ENCODE data around the gene COX4I1.
A peak's percentile ranks its signal among the peaks of the same experiment; 100 is the strongest.

The COX4I1 gene

GRCh38 chr16:85819245-85819644, 19.8 kb downstream of the COX4I1 start:
- WGBS (ENCODE audit: extremely low coverage, insufficient coverage, insufficient read length), result no CpG with 5 or more reads among the region's 10 CpGs
- Histone ChIP-seq H3K9me3 (ENCODE audit: insufficient read depth, low read depth, low read length) (peaks cover 1% of the 10 kb centered on the region), H3K9ac (ENCODE audit: low read length) (no peak overlapping the region)

DNA sequence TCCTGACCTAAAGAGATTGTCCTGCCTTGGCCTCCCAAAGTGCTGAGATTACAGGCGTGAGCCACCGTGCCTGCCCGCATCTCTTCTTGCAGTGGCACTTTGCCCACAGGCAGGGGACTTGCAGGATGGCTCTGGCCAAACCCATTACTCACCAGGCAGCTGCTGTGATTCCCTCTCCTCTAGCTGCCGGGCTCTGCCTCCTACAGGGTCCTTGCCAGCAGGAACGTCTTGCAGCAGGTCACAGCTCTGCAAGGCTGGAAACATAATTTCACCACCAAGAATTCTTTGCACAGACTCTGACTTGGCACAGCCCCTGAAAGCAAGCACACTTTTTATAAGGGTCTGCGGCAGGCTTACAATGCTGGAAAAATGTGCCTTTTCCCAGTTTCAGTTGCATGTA, 20.3 kb downstream of the COX4I1 start:
- H3K4ac ChIP-seq (ENCODE audit: low read depth, low read length), result no peak overlapping the region
- H2BK12ac ChIP-seq (ENCODE audit: low read length), result no peak overlapping the region
- H3K4me3 ChIP-seq (ENCODE audit: low read depth, low read length), result no peak overlapping the region
- H4K8ac ChIP-seq (ENCODE audit: low read depth, low read length), result no peak overlapping the region
- H3K79me2 ChIP-seq (ENCODE audit: control insufficient read depth, insufficient read depth, low read length, poor library complexity), result no peaks in the 10 kb centered on the region
- no peak overlapping the region for H4K91ac ChIP-seq (ENCODE audit: low read depth, low read length)
- H3K14ac ChIP-seq (ENCODE audit: low read length), result no peak overlapping the region
- DNase-seq, result peak; percentile 66 to 77
- H2AFZ ChIP-seq (ENCODE audit: insufficient read depth, low read length, poor library complexity), result no peak overlapping the region
- H3K23ac ChIP-seq (ENCODE audit: low read length), result no peak overlapping the region
- WGBS (ENCODE audit: extremely low coverage, insufficient coverage, insufficient read length), result no CpG with 5 or more reads among the region's 6 CpGs
- H3K9me3 ChIP-seq (ENCODE audit: insufficient read depth, low read depth, low read length), result peaks cover 1% of the 10 kb centered on the region
- no peak overlapping the region for H4K12ac ChIP-seq (ENCODE audit: low read depth, low read length)
- no peak overlapping the region for H3K9ac ChIP-seq (ENCODE audit: low read length)
- no peak overlapping the region for H3K27ac ChIP-seq (ENCODE audit: low read depth, low read length)
- no peaks in the 10 kb centered on the region for H3K36me3 ChIP-seq (ENCODE audit: control insufficient read depth in 1 of 2, insufficient read depth in 2 of 2, low read length in 2 of 2)
- H2AK5ac ChIP-seq (ENCODE audit: low read length), result no peak overlapping the region
- H3K4me2 ChIP-seq (ENCODE audit: low read length), result no peak overlapping the region
- no peak overlapping the region for H2BK120ac ChIP-seq (ENCODE audit: insufficient read depth, low read length, poor library complexity)
- no peaks in the 10 kb centered on the region for H3K79me1 ChIP-seq (ENCODE audit: low read length)
- no peak overlapping the region for H2BK5ac ChIP-seq (ENCODE audit: low read depth, low read length, poor library complexity)
- no peak overlapping the region for H3K18ac ChIP-seq (ENCODE audit: low read length)
- no peaks in the 10 kb centered on the region for H3K27me3 ChIP-seq (ENCODE audit: insufficient read depth, low read length)
- no peaks in the 10 kb centered on the region for H3K4me1 ChIP-seq (ENCODE audit: control insufficient read depth in 1 of 2, insufficient read depth in 2 of 2, low read length in 2 of 2)

More at GRCh38 chr16:85819245-85819644, 19.8 kb downstream of the COX4I1 start:
- H3K79me2 ChIP-seq (ENCODE audit: control insufficient read depth, insufficient read depth, low read length, poor library complexity), result no peaks in the 10 kb centered on the region
- no peak overlapping the region for H3K14ac ChIP-seq (ENCODE audit: low read length)
- H3K36me3 ChIP-seq (ENCODE audit: control insufficient read depth in 1 of 2, insufficient read depth in 2 of 2, low read length in 2 of 2), result no peaks in the 10 kb centered on the region
- H3K79me1 ChIP-seq (ENCODE audit: low read length), result no peaks in the 10 kb centered on the region
- H3K4me1 ChIP-seq (ENCODE audit: control insufficient read depth in 1 of 2, insufficient read depth in 2 of 2, low read length in 2 of 2), result no peaks in the 10 kb centered on the region
- no peak overlapping the region for H4K12ac ChIP-seq (ENCODE audit: low read depth, low read length)
- no peak overlapping the region for H2AFZ ChIP-seq (ENCODE audit: insufficient read depth, low read length, poor library complexity)
- H3K4me2 ChIP-seq (ENCODE audit: low read length), result no peak overlapping the region
- no peak overlapping the region for H2AK5ac ChIP-seq (ENCODE audit: low read length)
- no peak overlapping the region for H3K4me3 ChIP-seq (ENCODE audit: low read depth, low read length)
- no peak overlapping the region for H3K4ac ChIP-seq (ENCODE audit: low read depth, low read length)
- no peak overlapping the region for H2BK5ac ChIP-seq (ENCODE audit: low read depth, low read length, poor library complexity)
- no peak overlapping the region for H4K91ac ChIP-seq (ENCODE audit: low read depth, low read length)
- DNase-seq, result peak; percentile 91 to 98
- H3K18ac ChIP-seq (ENCODE audit: low read length), result no peak overlapping the region
- H2BK12ac ChIP-seq (ENCODE audit: low read length), result no peak overlapping the region
- H3K27ac ChIP-seq (ENCODE audit: low read depth, low read length), result no peak overlapping the region
- no peak overlapping the region for H2BK120ac ChIP-seq (ENCODE audit: insufficient read depth, low read length, poor library complexity)
- no peaks in the 10 kb centered on the region for H3K27me3 ChIP-seq (ENCODE audit: insufficient read depth, low read length)
- H3K23ac ChIP-seq (ENCODE audit: low read length), result no peak overlapping the region
- H4K8ac ChIP-seq (ENCODE audit: low read depth, low read length), result no peak overlapping the region

DNA sequence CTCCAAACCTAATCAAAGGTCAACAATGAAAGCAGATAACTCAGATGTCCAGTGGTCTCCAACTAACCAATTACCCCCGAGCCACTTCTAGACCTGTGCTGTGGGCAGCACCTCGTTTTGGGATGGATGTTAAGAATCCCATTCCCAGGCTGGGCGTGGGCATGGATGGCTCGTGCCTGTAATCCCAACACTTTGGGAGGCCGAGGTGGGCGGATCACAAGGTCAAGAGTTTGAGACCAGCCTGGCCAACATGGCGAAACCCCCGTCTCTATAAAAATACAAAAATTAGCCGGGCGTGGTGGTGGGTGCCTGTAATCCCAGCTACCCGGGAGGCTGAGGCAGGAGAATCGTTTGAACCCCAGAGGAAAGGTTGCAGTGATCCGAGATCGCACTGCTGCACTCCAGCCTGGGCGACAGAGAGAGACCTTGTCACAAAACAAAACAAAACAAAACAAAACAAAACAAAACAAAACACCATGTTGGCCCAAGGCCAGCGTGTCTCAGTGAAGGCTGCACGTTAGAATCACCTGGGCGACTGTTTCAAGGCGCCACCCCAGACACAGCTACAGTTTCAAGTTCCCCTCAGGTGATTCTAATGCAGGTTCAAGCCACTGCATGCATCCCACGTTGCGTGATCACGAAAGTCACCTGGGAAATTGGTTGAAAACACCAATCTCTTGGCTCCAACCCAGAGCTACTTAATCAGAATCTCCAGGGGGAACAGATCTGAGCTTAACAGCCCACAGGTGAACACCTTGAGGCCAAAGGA, 21.3 kb downstream of the COX4I1 start:
- no peak overlapping the region for H3K4me2 ChIP-seq (ENCODE audit: low read length)
- no peak overlapping the region for H3K14ac ChIP-seq (ENCODE audit: low read length)
- H3K9ac ChIP-seq (ENCODE audit: low read length), result no peak overlapping the region
- peak in 1 of 2 donors; percentile 49 for DNase-seq
- H4K12ac ChIP-seq (ENCODE audit: low read depth, low read length), result no peak overlapping the region
- no peak overlapping the region for H2AK5ac ChIP-seq (ENCODE audit: low read length)
- H3K23ac ChIP-seq (ENCODE audit: low read length), result no peak overlapping the region
- H3K4ac ChIP-seq (ENCODE audit: low read depth, low read length), result no peak overlapping the region
- H3K4me1 ChIP-seq (ENCODE audit: control insufficient read depth in 1 of 2, insufficient read depth in 2 of 2, low read length in 2 of 2), result no peaks in the 10 kb centered on the region
- H3K27me3 ChIP-seq (ENCODE audit: insufficient read depth, low read length), result no peaks in the 10 kb centered on the region
- peaks cover 1% of the 10 kb centered on the region for H3K9me3 ChIP-seq (ENCODE audit: insufficient read depth, low read depth, low read length)
- no peaks in the 10 kb centered on the region for H3K36me3 ChIP-seq (ENCODE audit: control insufficient read depth in 1 of 2, insufficient read depth in 2 of 2, low read length in 2 of 2)
- no peak overlapping the region for H4K91ac ChIP-seq (ENCODE audit: low read depth, low read length)
- H2BK5ac ChIP-seq (ENCODE audit: low read depth, low read length, poor library complexity), result no peak overlapping the region
- no CpG with 5 or more reads among the region's 22 CpGs for WGBS (ENCODE audit: extremely low coverage, insufficient coverage, insufficient read length)
- H2AFZ ChIP-seq (ENCODE audit: insufficient read depth, low read length, poor library complexity), result no peak overlapping the region
- H3K79me1 ChIP-seq (ENCODE audit: low read length), result no peaks in the 10 kb centered on the region
- no peaks in the 10 kb centered on the region for H3K79me2 ChIP-seq (ENCODE audit: control insufficient read depth, insufficient read depth, low read length, poor library complexity)
- H4K8ac ChIP-seq (ENCODE audit: low read depth, low read length), result no peak overlapping the region
- no peak overlapping the region for H2BK12ac ChIP-seq (ENCODE audit: low read length)
- no peak overlapping the region for H3K4me3 ChIP-seq (ENCODE audit: low read depth, low read length)
- no peak overlapping the region for H3K27ac ChIP-seq (ENCODE audit: low read depth, low read length)
- H3K18ac ChIP-seq (ENCODE audit: low read length), result no peak overlapping the region
- no peak overlapping the region for H2BK120ac ChIP-seq (ENCODE audit: insufficient read depth, low read length, poor library complexity)

- no peak overlapping the region for H4K91ac ChIP-seq (ENCODE audit: low read depth, low read length)
- no peaks in the 10 kb centered on the region for H3K79me2 ChIP-seq (ENCODE audit: control insufficient read depth, insufficient read depth, low read length, poor library complexity)
- DNase-seq, result peak; percentile 71 to 83
- H3K79me1 ChIP-seq (ENCODE audit: low read length), result no peaks in the 10 kb centered on the region
- no peak overlapping the region for H4K8ac ChIP-seq (ENCODE audit: low read depth, low read length)
- H3K9me3 ChIP-seq (ENCODE audit: insufficient read depth, low read depth, low read length), result peaks cover 1% of the 10 kb centered on the region
- no peaks in the 10 kb centered on the region for H3K36me3 ChIP-seq (ENCODE audit: control insufficient read depth in 1 of 2, insufficient read depth in 2 of 2, low read length in 2 of 2)
- no peak overlapping the region for H3K18ac ChIP-seq (ENCODE audit: low read length)
- no peak overlapping the region for H3K14ac ChIP-seq (ENCODE audit: low read length)
- H2BK120ac ChIP-seq (ENCODE audit: insufficient read depth, low read length, poor library complexity), result no peak overlapping the region
- H3K27ac ChIP-seq (ENCODE audit: low read depth, low read length), result no peak overlapping the region
- H3K4me2 ChIP-seq (ENCODE audit: low read length), result no peak overlapping the region
- H3K27me3 ChIP-seq (ENCODE audit: insufficient read depth, low read length), result no peaks in the 10 kb centered on the region
- H3K4me3 ChIP-seq (ENCODE audit: low read depth, low read length), result no peak overlapping the region
- no peak overlapping the region for H3K4ac ChIP-seq (ENCODE audit: low read depth, low read length)
- no peak overlapping the region for H3K9ac ChIP-seq (ENCODE audit: low read length)
- no peak overlapping the region for H3K23ac ChIP-seq (ENCODE audit: low read length)
- no peak overlapping the region for H2BK12ac ChIP-seq (ENCODE audit: low read length)
- no peak overlapping the region for H2AFZ ChIP-seq (ENCODE audit: insufficient read depth, low read length, poor library complexity)
- no peak overlapping the region for H2BK5ac ChIP-seq (ENCODE audit: low read depth, low read length, poor library complexity)
- H3K4me1 ChIP-seq (ENCODE audit: control insufficient read depth in 1 of 2, insufficient read depth in 2 of 2, low read length in 2 of 2), result no peaks in the 10 kb centered on the region
- no CpG with 5 or more reads among the region's 27 CpGs for WGBS (ENCODE audit: extremely low coverage, insufficient coverage, insufficient read length)
- no peak overlapping the region for H2AK5ac ChIP-seq (ENCODE audit: low read length)
- H4K12ac ChIP-seq (ENCODE audit: low read depth, low read length), result no peak overlapping the region
Measured at GRCh38 chr16:85821390-85822135, 22.1 kb downstream of the COX4I1 start.
